ELR (cell line): ENCODE measurements around the gene CX3CR1.

Source experiments
- DNase-seq: peaks from one replicate; pipeline ENCODE4 v3.0.0-alpha.2; 2015; ENCODE audit warnings: low read depth

Gene CX3CR1

DNA sequence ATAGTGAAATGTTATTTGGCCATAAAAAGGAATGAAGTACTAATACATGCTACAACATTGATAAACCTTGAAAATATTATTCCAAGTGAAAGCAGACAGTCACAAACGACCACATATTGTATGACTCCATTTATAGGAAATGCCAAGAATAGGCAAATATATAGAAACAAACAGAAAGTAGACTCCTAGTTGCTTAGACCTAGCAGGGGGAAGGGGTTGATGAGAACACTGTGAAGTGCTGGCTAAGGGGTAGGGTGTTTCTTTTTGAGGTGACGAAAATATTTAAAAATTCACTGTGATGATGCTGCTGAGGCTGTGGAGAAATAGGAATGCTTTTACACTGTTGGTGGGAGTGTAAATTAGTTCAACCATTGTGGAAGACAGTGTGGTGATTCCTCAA is 56.9 kb downstream of the CX3CR1 start:
- DNase-seq: no peak

DNA sequence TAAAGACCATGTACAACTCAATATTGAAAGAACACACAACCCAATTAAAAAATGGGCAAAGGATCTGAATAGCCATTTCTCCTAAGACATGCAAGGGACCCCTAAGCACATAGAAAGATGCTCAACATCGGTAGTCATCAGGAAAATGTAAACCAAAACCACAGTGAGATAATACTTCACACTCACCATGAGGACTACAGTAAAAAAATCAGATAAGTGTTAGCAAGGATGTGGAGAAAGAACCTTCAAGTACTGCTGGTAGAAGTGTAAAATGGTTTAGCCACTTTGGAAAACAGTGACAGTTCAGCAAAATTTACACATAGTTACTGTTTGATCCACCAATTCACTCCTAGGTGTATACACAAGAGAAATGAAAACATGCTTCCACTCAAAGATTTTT is 57.4 kb downstream of the CX3CR1 start:
- DNase-seq: no peak

DNA sequence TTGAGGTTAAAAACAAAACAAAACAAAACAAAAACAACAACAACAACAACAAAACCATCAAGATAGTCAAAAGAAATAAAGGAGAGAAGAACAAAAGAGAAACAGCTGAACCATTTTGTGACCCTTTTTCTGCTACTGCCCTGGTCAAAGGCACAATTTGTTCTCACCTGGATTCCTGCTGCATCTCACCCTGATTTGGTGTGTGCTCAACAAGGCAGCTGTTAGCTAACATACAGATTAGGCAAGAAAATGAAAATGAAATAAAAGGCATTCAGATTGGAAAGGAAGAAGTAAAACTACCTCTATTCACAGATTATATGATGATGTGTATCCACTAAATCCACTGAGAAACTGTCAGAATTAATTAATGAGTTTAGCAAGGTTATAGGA is 58.7 kb downstream of the CX3CR1 start:
- DNase-seq: no peak

- DNase-seq: no peak
Observed at GRCh38 chr3:39220407-39221140, 59.3 kb downstream of the CX3CR1 start.

- DNase-seq: no peak
Observed at GRCh38 chr3:39219702-39220101, 60.1 kb downstream of the CX3CR1 start.

DNA sequence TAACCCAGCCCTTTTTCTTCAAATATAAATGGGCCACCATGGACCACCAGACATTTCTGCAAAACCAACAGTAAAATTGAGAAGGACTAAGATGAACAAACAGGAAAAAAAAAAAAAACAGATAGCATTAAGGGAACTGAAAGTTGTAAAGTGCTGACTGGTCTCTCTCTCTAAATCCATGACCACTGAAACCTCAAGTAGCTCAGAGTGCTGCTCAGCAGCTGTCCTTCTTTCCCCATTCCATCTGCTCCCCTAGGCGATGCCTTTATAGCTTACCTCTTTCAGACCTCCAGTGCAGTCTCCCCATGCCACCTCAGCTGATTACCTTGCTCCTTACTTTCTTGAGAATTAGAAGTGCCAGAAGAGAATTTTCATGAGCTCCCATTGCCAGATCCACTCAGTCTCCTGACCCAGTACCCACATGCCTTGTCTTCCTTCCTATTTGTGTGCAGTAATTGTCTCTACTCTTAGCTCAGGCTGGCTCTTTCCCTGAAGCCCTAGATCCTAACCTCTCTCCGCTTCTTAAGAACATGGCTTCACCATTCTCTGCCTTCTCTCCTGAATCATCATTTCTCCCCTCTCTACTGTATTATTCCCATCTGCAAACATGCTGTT is 63.6 kb downstream of the CX3CR1 start:
- no peak for DNase-seq

DNA sequence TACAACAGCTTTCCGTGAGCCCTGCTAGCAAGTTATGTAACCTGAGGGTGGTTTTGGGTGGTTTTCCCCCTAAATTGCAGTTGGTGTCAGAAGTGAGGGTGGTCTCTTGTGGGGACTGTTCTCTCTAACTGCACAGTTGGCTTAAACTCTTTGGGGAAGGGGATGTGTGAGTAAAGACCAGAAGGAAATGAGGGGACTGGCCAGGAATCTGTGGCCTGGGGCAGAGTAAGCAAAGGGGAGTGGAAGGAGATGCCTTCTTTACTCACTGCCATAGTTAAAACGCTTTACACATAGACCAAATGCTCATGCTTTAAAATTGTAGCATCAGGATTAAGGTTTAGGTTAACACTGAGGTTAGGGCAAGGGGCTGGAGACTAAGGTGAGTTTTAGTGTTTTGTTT is 66.2 kb downstream of the CX3CR1 start:
- no peak for DNase-seq
